22Rv1 (cell line): Measurements from ENCODE around the gene VASH1.

Experiments used
- ZFX ChIP-seq: fragments of 450-650 bp; IDR thresholded peaks from 2 replicates; pipeline ENCODE4 v1.6.1; 2017; ENCODE audit warnings: antibody characterized with exemption, borderline replicate concordance
- TF ChIP-seq, protein P1 (sequence below): fragments of 450-650 bp; IDR thresholded peaks from 2 replicates; pipeline ENCODE4 v1.5.1; 2017; ENCODE audit warnings: mild to moderate bottlenecking

DNA sequence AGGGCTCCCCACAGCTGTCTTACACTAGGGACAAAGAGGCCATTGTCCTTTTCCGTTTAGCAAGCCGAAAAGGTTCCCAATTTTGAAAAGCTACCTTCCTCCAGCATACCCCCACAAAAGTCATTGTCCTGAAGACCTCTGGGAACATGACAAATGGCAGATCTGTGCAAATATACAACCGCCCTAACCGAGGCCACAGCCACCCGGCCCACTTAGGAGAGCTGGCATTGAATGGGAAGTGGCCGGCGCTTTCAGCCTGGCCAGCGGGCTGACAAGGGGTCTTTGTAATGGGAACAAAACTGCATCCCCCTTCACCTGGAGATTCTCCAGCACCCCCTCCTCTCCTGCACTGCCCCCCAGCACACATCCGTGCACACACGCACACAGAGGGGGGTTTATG lies 48.1 kb upstream of the VASH1 start:
- no peak for TF ChIP-seq ZFX
- TF ChIP-seq, protein P1, sequence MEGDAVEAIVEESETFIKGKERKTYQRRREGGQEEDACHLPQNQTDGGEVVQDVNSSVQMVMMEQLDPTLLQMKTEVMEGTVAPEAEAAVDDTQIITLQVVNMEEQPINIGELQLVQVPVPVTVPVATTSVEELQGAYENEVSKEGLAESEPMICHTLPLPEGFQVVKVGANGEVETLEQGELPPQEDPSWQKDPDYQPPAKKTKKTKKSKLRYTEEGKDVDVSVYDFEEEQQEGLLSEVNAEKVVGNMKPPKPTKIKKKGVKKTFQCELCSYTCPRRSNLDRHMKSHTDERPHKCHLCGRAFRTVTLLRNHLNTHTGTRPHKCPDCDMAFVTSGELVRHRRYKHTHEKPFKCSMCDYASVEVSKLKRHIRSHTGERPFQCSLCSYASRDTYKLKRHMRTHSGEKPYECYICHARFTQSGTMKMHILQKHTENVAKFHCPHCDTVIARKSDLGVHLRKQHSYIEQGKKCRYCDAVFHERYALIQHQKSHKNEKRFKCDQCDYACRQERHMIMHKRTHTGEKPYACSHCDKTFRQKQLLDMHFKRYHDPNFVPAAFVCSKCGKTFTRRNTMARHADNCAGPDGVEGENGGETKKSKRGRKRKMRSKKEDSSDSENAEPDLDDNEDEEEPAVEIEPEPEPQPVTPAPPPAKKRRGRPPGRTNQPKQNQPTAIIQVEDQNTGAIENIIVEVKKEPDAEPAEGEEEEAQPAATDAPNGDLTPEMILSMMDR, result no peak
